Breast epithelium (tissue), 3 donors: ENCODE measurements around the gene SYMPK.

Experiments
- POLR2A ChIP-seq: fragments of 450-650 bp; IDR thresholded peaks from one replicate; pipeline ENCODE4 v1.6.1; 2016; ENCODE audit warnings: antibody characterized with exemption, mild to moderate bottlenecking, moderate library complexity
- POLR2AphosphoS5 ChIP-seq, 3 donors: sonication (generic); formaldehyde crosslinking; IDR thresholded peaks; one replicate each; pipeline ENCODE4 v1.6.1; 2017; ENCODE audit warnings: antibody characterized with exemption in 3 of 3
- TF ChIP-seq, protein P1 (sequence below), 3 donors: fragments of 450-650 bp; IDR thresholded peaks; one replicate each; pipeline ENCODE4 v1.5.1; 2016 to 2017; ENCODE audit warnings: antibody characterized with exemption in 3 of 3, mild to moderate bottlenecking in 3 of 3, moderate library complexity in 3 of 3

- TF ChIP-seq, protein P1, sequence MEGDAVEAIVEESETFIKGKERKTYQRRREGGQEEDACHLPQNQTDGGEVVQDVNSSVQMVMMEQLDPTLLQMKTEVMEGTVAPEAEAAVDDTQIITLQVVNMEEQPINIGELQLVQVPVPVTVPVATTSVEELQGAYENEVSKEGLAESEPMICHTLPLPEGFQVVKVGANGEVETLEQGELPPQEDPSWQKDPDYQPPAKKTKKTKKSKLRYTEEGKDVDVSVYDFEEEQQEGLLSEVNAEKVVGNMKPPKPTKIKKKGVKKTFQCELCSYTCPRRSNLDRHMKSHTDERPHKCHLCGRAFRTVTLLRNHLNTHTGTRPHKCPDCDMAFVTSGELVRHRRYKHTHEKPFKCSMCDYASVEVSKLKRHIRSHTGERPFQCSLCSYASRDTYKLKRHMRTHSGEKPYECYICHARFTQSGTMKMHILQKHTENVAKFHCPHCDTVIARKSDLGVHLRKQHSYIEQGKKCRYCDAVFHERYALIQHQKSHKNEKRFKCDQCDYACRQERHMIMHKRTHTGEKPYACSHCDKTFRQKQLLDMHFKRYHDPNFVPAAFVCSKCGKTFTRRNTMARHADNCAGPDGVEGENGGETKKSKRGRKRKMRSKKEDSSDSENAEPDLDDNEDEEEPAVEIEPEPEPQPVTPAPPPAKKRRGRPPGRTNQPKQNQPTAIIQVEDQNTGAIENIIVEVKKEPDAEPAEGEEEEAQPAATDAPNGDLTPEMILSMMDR (IDR thresholded peaks at IDR 0.05): no peak
- TF ChIP-seq POLR2AphosphoS5 (IDR thresholded peaks at IDR 0.05) (no peak), POLR2A (no peak)
Measured at GRCh38 chr19:45782162-45782691, 80.7 kb downstream of the SYMPK start, which contains the start of gene DMPK.
